ENCODE results near the gene TNFRSF12A.

DNA sequence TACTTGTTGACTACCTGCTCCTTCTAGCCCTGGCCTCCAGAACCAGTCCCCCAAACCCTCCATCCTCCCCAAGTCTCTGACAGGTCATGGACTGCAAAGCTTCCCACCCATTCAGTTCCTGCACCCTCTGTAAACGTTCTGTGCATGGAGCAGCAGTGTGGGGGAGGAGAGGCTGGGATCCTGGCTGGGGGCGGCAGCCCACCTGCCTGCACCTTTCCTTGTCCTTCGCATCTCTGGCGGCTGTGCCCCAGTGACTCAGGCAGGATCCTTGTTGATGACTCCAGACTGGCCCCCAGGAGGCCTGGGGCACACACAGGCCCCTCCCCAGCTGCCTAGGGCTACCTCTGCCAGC lies 38.3 kb upstream of the TNFRSF12A start:
- TF ChIP-seq CTCF (IDR thresholded peaks at IDR 0.05; ENCODE audit: low read depth, low read length) (no peak), EZH2phosphoT487 (IDR thresholded peaks at IDR 0.05; ENCODE audit: low read depth) (no peak)
